PFSK-1 (cell line): Measurements from ENCODE around the gene MYO10.

Experiments
- FOXP2 ChIP-seq: optimal IDR thresholded peaks from 2 replicates; pipeline ENCODE3; 2011; ENCODE audit warnings: borderline replicate concordance, control low read depth, inconsistent platforms; ENCODE audit not compliant: insufficient read depth; ENCODE audit errors: extremely low read length, extremely low read depth
- POLR2AphosphoS5 ChIP-seq: IDR thresholded peaks from 2 replicates; pipeline ENCODE4 v1.6.1; 2012; ENCODE audit warnings: low read depth, mild to moderate bottlenecking, control low read depth, low read length, moderate library complexity
- SIN3A ChIP-seq: IDR thresholded peaks from 2 replicates; pipeline ENCODE4 v1.6.1; 2012; ENCODE audit warnings: mild to moderate bottlenecking, low read length, moderate library complexity, borderline replicate concordance; ENCODE audit not compliant: insufficient read depth
- TAF1 ChIP-seq: IDR thresholded peaks from 2 replicates; pipeline ENCODE4 v1.6.1; 2012; ENCODE audit warnings: low read length, control low read depth, borderline replicate concordance; ENCODE audit not compliant: insufficient read depth
- TF ChIP-seq, protein P1 (sequence below), 2 experiments: IDR thresholded peaks; 2 replicates each; pipeline versions ENCODE4 v1.6.1 to v1.8.0; 2011 to 2012; ENCODE audit warnings: low read depth in 2 of 2, low read length in 2 of 2, control low read depth in 1 of 2, inconsistent platforms in 1 of 2, mild to moderate bottlenecking in 1 of 2, moderate library complexity in 1 of 2; ENCODE audit not compliant: insufficient read depth in 1 of 2

MYO10 gene

DNA sequence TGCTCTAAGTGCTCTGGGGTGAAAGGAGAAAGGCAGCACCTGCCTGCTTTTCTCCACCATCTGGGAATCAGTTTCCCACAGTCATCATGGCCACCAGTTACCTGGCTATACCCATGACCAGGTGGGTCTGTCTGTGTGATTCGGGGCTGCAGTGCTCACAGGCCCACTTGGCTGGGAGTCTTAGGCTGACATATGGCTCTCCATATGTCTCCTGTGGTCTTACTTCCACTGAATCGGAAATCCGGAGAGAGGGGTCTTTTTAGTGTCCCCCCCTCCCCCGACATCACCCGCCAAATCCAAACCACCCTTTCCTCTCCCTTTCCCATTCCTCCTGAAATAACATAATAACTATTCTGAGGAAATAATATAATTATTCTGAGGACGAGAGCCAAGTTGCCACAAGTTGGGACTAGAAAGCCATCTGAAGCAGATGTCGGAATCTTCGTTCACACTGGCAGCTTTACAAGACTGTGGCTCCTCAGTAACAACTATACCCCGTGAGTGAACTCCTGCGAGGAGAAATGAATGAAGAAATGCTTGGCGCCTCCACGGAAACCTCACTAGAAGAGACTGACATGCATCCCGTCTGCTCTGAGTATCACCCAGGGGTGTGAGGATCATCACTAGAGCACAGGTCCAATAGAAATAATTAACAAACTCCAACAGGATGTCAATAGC, 143.4 kb downstream of the MYO10 start:
- TF ChIP-seq SIN3A (no peak), POLR2AphosphoS5 (no peak), FOXP2 (no peak), TAF1 (no peak)
- TF ChIP-seq, protein P1, sequence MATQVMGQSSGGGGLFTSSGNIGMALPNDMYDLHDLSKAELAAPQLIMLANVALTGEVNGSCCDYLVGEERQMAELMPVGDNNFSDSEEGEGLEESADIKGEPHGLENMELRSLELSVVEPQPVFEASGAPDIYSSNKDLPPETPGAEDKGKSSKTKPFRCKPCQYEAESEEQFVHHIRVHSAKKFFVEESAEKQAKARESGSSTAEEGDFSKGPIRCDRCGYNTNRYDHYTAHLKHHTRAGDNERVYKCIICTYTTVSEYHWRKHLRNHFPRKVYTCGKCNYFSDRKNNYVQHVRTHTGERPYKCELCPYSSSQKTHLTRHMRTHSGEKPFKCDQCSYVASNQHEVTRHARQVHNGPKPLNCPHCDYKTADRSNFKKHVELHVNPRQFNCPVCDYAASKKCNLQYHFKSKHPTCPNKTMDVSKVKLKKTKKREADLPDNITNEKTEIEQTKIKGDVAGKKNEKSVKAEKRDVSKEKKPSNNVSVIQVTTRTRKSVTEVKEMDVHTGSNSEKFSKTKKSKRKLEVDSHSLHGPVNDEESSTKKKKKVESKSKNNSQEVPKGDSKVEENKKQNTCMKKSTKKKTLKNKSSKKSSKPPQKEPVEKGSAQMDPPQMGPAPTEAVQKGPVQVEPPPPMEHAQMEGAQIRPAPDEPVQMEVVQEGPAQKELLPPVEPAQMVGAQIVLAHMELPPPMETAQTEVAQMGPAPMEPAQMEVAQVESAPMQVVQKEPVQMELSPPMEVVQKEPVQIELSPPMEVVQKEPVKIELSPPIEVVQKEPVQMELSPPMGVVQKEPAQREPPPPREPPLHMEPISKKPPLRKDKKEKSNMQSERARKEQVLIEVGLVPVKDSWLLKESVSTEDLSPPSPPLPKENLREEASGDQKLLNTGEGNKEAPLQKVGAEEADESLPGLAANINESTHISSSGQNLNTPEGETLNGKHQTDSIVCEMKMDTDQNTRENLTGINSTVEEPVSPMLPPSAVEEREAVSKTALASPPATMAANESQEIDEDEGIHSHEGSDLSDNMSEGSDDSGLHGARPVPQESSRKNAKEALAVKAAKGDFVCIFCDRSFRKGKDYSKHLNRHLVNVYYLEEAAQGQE (IDR thresholded peaks at IDR 0.05; ENCODE audit: insufficient read depth in 1 of 2, low read depth in 2 of 2, low read length in 2 of 2) = no peak

DNA sequence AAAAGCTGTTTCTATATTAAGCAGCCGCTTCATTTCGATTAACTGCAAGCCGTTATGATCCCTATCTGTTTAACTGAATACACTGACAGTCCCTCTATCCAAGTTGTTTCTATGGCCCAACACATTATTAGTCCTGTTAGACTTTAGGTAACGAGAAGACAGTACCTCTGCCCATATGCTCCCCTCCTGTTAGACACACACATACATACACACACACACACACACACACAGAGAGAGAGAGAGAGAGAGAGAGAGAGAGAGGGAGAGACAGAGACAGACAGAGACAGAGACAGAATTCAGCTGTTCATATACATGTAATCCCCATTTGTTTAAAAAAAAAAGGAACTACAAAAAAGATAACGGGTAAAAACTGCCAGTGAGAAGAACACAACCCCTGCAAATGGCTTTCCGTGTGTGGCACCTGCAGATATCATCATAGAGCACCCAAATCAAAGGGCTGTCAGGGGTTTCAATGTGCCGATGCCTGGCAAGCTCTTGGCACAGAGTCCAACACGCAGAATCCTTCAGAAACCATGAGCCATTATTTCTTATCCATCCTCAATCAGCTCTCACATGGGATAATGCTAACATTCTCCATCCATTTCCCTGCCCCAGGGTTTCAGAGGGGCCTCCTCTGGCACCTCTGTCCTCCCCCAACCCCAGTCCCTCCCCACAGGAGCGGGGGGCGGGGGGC, 144.0 kb downstream of the MYO10 start:
- no peak for TF ChIP-seq FOXP2
- TF ChIP-seq TAF1 = no peak
- TF ChIP-seq, protein P1 (IDR thresholded peaks at IDR 0.05; ENCODE audit: insufficient read depth in 1 of 2, low read depth in 2 of 2, low read length in 2 of 2) = no peak
- TF ChIP-seq POLR2AphosphoS5 = no peak
- TF ChIP-seq SIN3A = no peak

DNA sequence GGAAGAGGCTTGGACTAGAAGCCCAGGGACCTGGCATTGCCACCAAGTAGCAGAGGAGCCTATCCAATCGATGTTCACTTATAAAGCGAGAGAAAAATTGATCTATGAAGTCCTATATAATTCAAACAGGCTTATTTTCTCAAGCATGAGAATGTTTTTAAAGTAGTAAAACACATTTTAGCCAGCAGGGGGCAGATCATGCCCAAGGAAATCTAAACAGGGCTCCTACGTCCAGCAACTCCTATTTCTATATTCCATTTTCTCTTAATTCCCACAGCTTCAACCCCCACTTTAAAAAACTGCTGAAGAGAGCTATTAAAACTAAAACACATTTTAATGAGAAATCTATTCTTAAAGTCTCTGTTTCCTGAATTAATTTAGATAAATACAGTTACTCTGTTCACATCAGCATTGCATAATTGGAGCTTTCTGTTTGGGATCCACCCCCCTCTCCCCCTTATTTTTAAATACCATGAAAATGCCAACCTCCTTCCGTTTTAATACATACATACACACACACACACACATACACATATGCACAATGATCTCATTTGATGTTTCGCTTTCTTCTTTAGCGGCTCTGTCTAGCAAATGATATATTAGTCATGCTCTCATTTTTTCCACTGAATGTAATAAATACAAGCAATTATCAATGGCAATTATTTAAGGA, 144.9 kb downstream of the MYO10 start:
- TF ChIP-seq POLR2AphosphoS5 = no peak
- no peak for TF ChIP-seq SIN3A
- TF ChIP-seq, protein P1 (IDR thresholded peaks at IDR 0.05; ENCODE audit: insufficient read depth in 1 of 2, low read depth in 2 of 2, low read length in 2 of 2) = no peak
- no peak for TF ChIP-seq TAF1
- no peak for TF ChIP-seq FOXP2

DNA sequence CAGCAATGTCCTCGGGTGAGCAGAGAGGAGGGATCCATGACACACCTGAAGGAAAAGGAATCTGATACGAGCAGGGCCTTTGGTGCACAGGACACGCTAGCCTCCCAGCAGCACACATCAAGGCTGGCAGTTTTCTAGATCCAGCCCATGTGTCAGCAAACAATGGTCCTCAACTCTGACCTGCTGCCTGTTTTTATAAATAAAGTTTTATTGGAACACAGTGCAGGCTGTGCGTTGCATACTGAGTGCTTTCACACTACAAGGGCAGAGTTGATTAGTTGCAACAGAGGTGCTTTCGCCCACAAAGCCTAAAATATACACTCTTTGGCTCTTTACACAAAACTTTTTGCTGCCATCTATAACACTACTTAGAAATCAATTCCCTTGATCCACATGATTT, 147.1 kb downstream of the MYO10 start:
- TF ChIP-seq TAF1 (no peak), POLR2AphosphoS5 (no peak), FOXP2 (no peak), SIN3A (no peak)
- TF ChIP-seq, protein P1 (IDR thresholded peaks at IDR 0.05; ENCODE audit: insufficient read depth in 1 of 2, low read depth in 2 of 2, low read length in 2 of 2) = no peak
